IMR-90 (cell line): Measurements from ENCODE around the gene AATF. TPM values are rescaled to one million over a fixed set of nuclear protein-coding genes. Genes with fewer than 3 reads are reported as not detected.

Source experiments
- ATAC-seq: fragments of 200-7000 bp; cut with Tn5 transposase; 2 replicates; pipeline ENCODE4 v1.9.1; 2020; ENCODE audit warnings: low read depth, mild to moderate bottlenecking, moderate library complexity
- BruUV-seq: library from RNA; stranded (reverse); fragments of 400-500 nt; replicated peaks from 2 replicates; lab custom pipeline; 2021; lab: Mats Ljungman, UMichigan
- CTCF ChIA-PET: fragments of 300-600 bp; formaldehyde crosslinking; extraction: SDS; loops from one replicate; lab custom pipeline; 2021; ENCODE audit warnings: antibody characterized with exemption; lab: Yijun Ruan, JAX
- POLR2A ChIA-PET: fragments of 300-600 bp; sonication (Branson Sonifier 250); formaldehyde crosslinking; loops from one replicate; lab custom pipeline; 2022; ENCODE audit warnings: antibody characterized with exemption; ENCODE audit not compliant: unreplicated experiment; lab: Charles Lee
- DNase-seq: peaks from one replicate; pipeline ENCODE4 v3.0.0; 2013
- H2AFZ ChIP-seq: replicated peaks from 2 replicates; pipeline ENCODE3; 2013; ENCODE audit warnings: low read length, mild to moderate bottlenecking; ENCODE audit not compliant: poor library complexity
- H2AK5ac ChIP-seq: 2 replicates; pipeline ENCODE4 v1.6.1; 2013; ENCODE audit warnings: low read depth, low read length, inconsistent platforms
- H2AK9ac ChIP-seq: replicated peaks from 2 replicates; pipeline ENCODE3; 2013; ENCODE audit warnings: mild to moderate bottlenecking, low read depth, low read length, moderate library complexity; ENCODE audit not compliant: poor library complexity
- H2BK120ac ChIP-seq: 2 replicates; pipeline ENCODE4 v1.6.1; 2013; ENCODE audit warnings: low read depth, low read length, inconsistent platforms
- H2BK15ac ChIP-seq: 3 replicates; pipeline ENCODE4 v1.6.1; 2013; ENCODE audit warnings: low read depth, low read length, inconsistent platforms
- H2BK20ac ChIP-seq: 2 replicates; pipeline ENCODE4 v1.6.1; 2013; ENCODE audit warnings: low read depth, mild to moderate bottlenecking, inconsistent platforms, low read length, moderate library complexity
- H2BK5ac ChIP-seq: 2 replicates; pipeline ENCODE4 v1.6.1; 2013; ENCODE audit warnings: mild to moderate bottlenecking, low read depth, low read length, inconsistent platforms; ENCODE audit not compliant: poor library complexity, severe bottlenecking
- H3K14ac ChIP-seq: replicated peaks from 2 replicates; pipeline ENCODE4 v1.6.1; 2013; ENCODE audit warnings: low read depth, low read length, inconsistent platforms
- H3K18ac ChIP-seq: 2 replicates; pipeline ENCODE4 v1.6.1; 2013; ENCODE audit warnings: low read depth, low read length, control low read depth
- H3K23ac ChIP-seq: 2 replicates; pipeline ENCODE4 v1.6.1; 2013; ENCODE audit warnings: low read depth, low read length, inconsistent platforms
- H3K27ac ChIP-seq: 2 replicates; pipeline ENCODE4 v1.5.1; 2013; ENCODE audit warnings: mild to moderate bottlenecking, control low read depth, low read length; ENCODE audit not compliant: insufficient read depth
- H3K27me3 ChIP-seq: 2 replicates; pipeline ENCODE4 v1.6.1; 2013; ENCODE audit warnings: low read length; ENCODE audit not compliant: control insufficient read depth, insufficient read depth
- H3K36me3 ChIP-seq: 2 replicates; pipeline ENCODE4 v1.6.1; 2013; ENCODE audit warnings: low read length, mixed read lengths; ENCODE audit not compliant: control insufficient read depth, insufficient read depth
- H3K4ac ChIP-seq: 2 replicates; pipeline ENCODE4 v1.6.1; 2013; ENCODE audit warnings: low read depth, low read length, inconsistent platforms
- H3K4me1 ChIP-seq: 2 replicates; pipeline ENCODE4 v1.6.1; 2013; ENCODE audit warnings: low read length, mixed read lengths; ENCODE audit not compliant: control insufficient read depth, insufficient read depth
- H3K4me2 ChIP-seq: 2 replicates; pipeline ENCODE4 v1.6.1; 2013; ENCODE audit warnings: low read depth, mild to moderate bottlenecking, control low read depth, low read length, moderate library complexity
- H3K4me3 ChIP-seq: 2 replicates; pipeline ENCODE4 v1.5.1; 2013; ENCODE audit warnings: low read depth, mild to moderate bottlenecking, control low read depth, low read length, moderate library complexity; ENCODE audit not compliant: insufficient read depth
- H3K56ac ChIP-seq: 2 replicates; pipeline ENCODE4 v1.6.1; 2013; ENCODE audit warnings: low read length, inconsistent platforms; ENCODE audit not compliant: insufficient read depth; ENCODE audit errors: extremely low read depth
- H3K79me1 ChIP-seq, 2 experiments: 2 replicates each; pipeline ENCODE4 v1.6.1; 2013; ENCODE audit warnings: low read length in 2 of 2, inconsistent platforms in 1 of 2, low read depth in 1 of 2
- H3K9ac ChIP-seq: 2 replicates; pipeline ENCODE4 v1.6.1; 2013; ENCODE audit warnings: low read depth, low read length, control low read depth
- H3K9me1 ChIP-seq: 2 replicates; pipeline ENCODE4 v1.6.1; 2013; ENCODE audit warnings: low read length, inconsistent platforms; ENCODE audit not compliant: insufficient read depth
- H3K9me3 ChIP-seq: 2 replicates; pipeline ENCODE4 v1.6.1; 2013; ENCODE audit warnings: low read length; ENCODE audit not compliant: control insufficient read depth, insufficient read depth
- H4K20me1 ChIP-seq: 2 replicates; pipeline ENCODE4 v1.6.1; 2013; ENCODE audit warnings: low read length, inconsistent platforms; ENCODE audit not compliant: insufficient read depth
- H4K5ac ChIP-seq: 2 replicates; pipeline ENCODE4 v1.6.1; 2013; ENCODE audit warnings: mild to moderate bottlenecking, low read depth, low read length, control low read depth
- H4K8ac ChIP-seq, 2 experiments: 2 replicates each; pipeline ENCODE4 v1.6.1; 2013; ENCODE audit warnings: low read depth in 2 of 2, low read length in 2 of 2, control low read depth in 1 of 2, inconsistent platforms in 1 of 2
- H4K91ac ChIP-seq: 2 replicates; pipeline ENCODE4 v1.6.1; 2013; ENCODE audit warnings: low read depth, low read length, inconsistent platforms; ENCODE audit not compliant: insufficient read depth
- BHLHE40 ChIP-seq: fragments of 150-350 bp; IDR thresholded peaks from 2 replicates; pipeline ENCODE4 v1.6.1; 2016; ENCODE audit warnings: mild to moderate bottlenecking, low read depth, low read length
- CEBPB ChIP-seq: IDR thresholded peaks from 2 replicates; pipeline ENCODE4 v1.6.1; 2012; ENCODE audit warnings: low read depth, low read length, improper control_type of control experiment
- CHD1 ChIP-seq: IDR thresholded peaks from 2 replicates; pipeline ENCODE4 v1.6.1; 2012; ENCODE audit warnings: low read depth, low read length, improper control_type of control experiment
- CTCF ChIP-seq: conservative IDR thresholded peaks from 2 replicates; pipeline ENCODE4 v1.5.1; 2012; ENCODE audit warnings: mild to moderate bottlenecking, low read depth, low read length, improper control_type of control experiment
- ELK1 ChIP-seq: fragments of 150-350 bp; IDR thresholded peaks from 2 replicates; pipeline ENCODE4 v1.6.1; 2016; ENCODE audit warnings: low read depth, mild to moderate bottlenecking, low read length, moderate library complexity, borderline replicate concordance
- FOS ChIP-seq: fragments of 150-350 bp; IDR thresholded peaks from 2 replicates; pipeline ENCODE4 v1.6.1; 2016; ENCODE audit warnings: low read depth, low read length
- MAFK ChIP-seq: IDR thresholded peaks from 2 replicates; pipeline ENCODE4 v1.6.1; 2012; ENCODE audit warnings: low read depth, low read length, improper control_type of control experiment
- MAZ ChIP-seq: IDR thresholded peaks from 2 replicates; pipeline ENCODE4 v1.6.1; 2012; ENCODE audit warnings: low read depth, mild to moderate bottlenecking, low read length, improper control_type of control experiment, moderate library complexity, borderline replicate concordance
- MXI1 ChIP-seq: IDR thresholded peaks from 2 replicates; pipeline ENCODE4 v1.6.1; 2012; ENCODE audit warnings: low read depth, mild to moderate bottlenecking, low read length, moderate library complexity, borderline replicate concordance
- NFE2L2 ChIP-seq: fragments of 150-350 bp; IDR thresholded peaks from 2 replicates; pipeline ENCODE4 v1.6.1; 2016; ENCODE audit warnings: low read depth, mild to moderate bottlenecking, low read length
- POLR2A ChIP-seq: IDR thresholded peaks from 2 replicates; pipeline ENCODE4 v1.6.1; 2012; ENCODE audit warnings: mild to moderate bottlenecking, low read depth, low read length
- RCOR1 ChIP-seq: IDR thresholded peaks from 2 replicates; pipeline ENCODE4 v1.6.1; 2012; ENCODE audit warnings: mild to moderate bottlenecking, low read length, improper control_type of control experiment; ENCODE audit not compliant: insufficient replicate concordance
- RFX5 ChIP-seq: IDR thresholded peaks from 2 replicates; pipeline ENCODE4 v1.8.0; 2012; ENCODE audit warnings: low read depth, mild to moderate bottlenecking, low read length, moderate library complexity
- SMC3 ChIP-seq: fragments of 150-350 bp; IDR thresholded peaks from 2 replicates; pipeline ENCODE4 v1.6.1; 2016; ENCODE audit warnings: low read depth, mild to moderate bottlenecking, antibody characterized with exemption, low read length, moderate library complexity
- USF2 ChIP-seq: fragments of 150-350 bp; IDR thresholded peaks from 2 replicates; pipeline ENCODE4 v1.6.1; 2017; ENCODE audit warnings: mild to moderate bottlenecking, antibody characterized with exemption, low read length, low read depth
- whole genome bisulfite sequencing, 2 experiments: methylation state at CpG; one replicate each; pipeline versions ENCODE4 v1.1.5 to v1.1.7; 2013; ENCODE audit warnings: missing lambda C conversion rate in 2 of 2; ENCODE audit not compliant: insufficient read length in 1 of 2; ENCODE audit errors: extremely low coverage in 2 of 2; 5-methylcytosine and 5-hydroxymethylcytosine counted together
- dilution Hi-C: fragments of 300-500 bp; cut with HindIII; formaldehyde crosslinking; loops from one replicate; pipeline ENCODE4 v1.14.3; 2018; ENCODE audit warnings: low sequenced_read_pairs; ENCODE audit not compliant: unreplicated experiment
- in situ Hi-C: fragments of 300-500 bp; cut with MboI; formaldehyde crosslinking; loops from 3 replicates; pipeline ENCODE4 v1.14.3; 2019; ENCODE audit warnings: low sequenced_read_pairs, inconsistent platforms, mixed read lengths
- intact Hi-C: fragments of 100-400 bp; cut with micrococcal nuclease; formaldehyde crosslinking; loops from 2 replicates; pipeline ENCODE4 v1.10.0; 2022
- polyA plus RNA-seq, 3 experiments: library from polyadenylated mRNA; depleted of rRNA; stranded (reverse); fragments of >200 nt; gene quantifications; 2 replicates each; pipeline ENCODE4 v1.2.3, GENCODE V29; 2012; ENCODE audit warnings: low replicate concordance in 1 of 3
- total RNA-seq: library from RNA; depleted of rRNA; stranded (reverse); fragments of >200 nt; gene quantifications from 2 replicates; pipeline ENCODE4 v1.2.3, GENCODE V29; 2012

The AATF gene
- total and polyA plus RNA-seq, 2 of the 4 experiments (the other 2 are of a cell fraction), result 21.0 to 34.8 TPM

- Histone ChIP-seq H4K20me1 (peaks cover 3% of the 10 kb centered on the region; the same call in 1 of the 2 replicates), H4K5ac (no peak overlapping the region), H3K4me3 (no peak overlapping the region), H3K27ac (no peak overlapping the region), H3K9me1 (no peaks in the 10 kb centered on the region; the same call in 1 of the 2 replicates), H2AFZ (no peak overlapping the region), H3K27me3 (no peaks in the 10 kb centered on the region), H3K4me1 (no peaks in the 10 kb centered on the region; the same call in 1 of the 2 replicates), H3K4ac (no peak overlapping the region), H2AK9ac (no peak overlapping the region), H3K79me1 (no peaks in the 10 kb centered on the region; a peak in 1 of 4 replicates), H2BK20ac (no peak overlapping the region), H2BK120ac (no peak overlapping the region), H3K18ac (no peak overlapping the region), H3K56ac (no peak overlapping the region), H2BK5ac (no peak overlapping the region), H2BK15ac (no peak overlapping the region), H2AK5ac (no peak overlapping the region), H4K91ac (no peak overlapping the region), H3K36me3 (peaks cover 7% of the 10 kb centered on the region; the same call in 1 of the 2 replicates), H3K9me3 (no peaks in the 10 kb centered on the region), H3K23ac (no peak overlapping the region), H4K8ac (no peak overlapping the region), H3K14ac (no peak overlapping the region), H3K9ac (no peak overlapping the region), H3K4me2 (no peak overlapping the region)
- in situ Hi-C loops (no loop called here), dilution Hi-C loops (loop anchor here (25.0 kb wide), 1 partner anchor 414 kb away; no protein-coding TSS in a partner anchor), intact Hi-C loops (no loop called here)
- no peak for ATAC-seq
- DNase-seq, result peak; percentile 17
- ChIA-PET CTCF (interaction anchor here (0.6 kb wide), 1 partner anchor 94 kb away, joined by 5 read pairs; no protein-coding TSS in a partner anchor), POLR2A (interaction anchor here (0.5 kb wide), 1 partner anchor 443 kb away, joined by 3 read pairs; no protein-coding TSS in a partner anchor)
- WGBS, 2 experiments, result no CpG with 5 or more reads among the region's 5 CpGs
- TF ChIP-seq RFX5, result no peak
- no peak for TF ChIP-seq ELK1
- TF ChIP-seq FOS, result no peak
- TF ChIP-seq NFE2L2, result no peak
- TF ChIP-seq MAZ, result no peak
- no peak for TF ChIP-seq CTCF
- no peak for TF ChIP-seq BHLHE40
- no peak for TF ChIP-seq CHD1
- TF ChIP-seq USF2, result no peak
- TF ChIP-seq CEBPB, result no peak
- TF ChIP-seq MXI1, result no peak
- TF ChIP-seq SMC3, result no peak
- TF ChIP-seq RCOR1, result no peak
- TF ChIP-seq POLR2A, result no peak
- TF ChIP-seq MAFK, result no peak
- BruUV-seq, result no TSS peak
These were observed 102.2 kb downstream of the AATF start for GRCh38 chr17:37050920-37051319.
